RCC 7860 (cell line): ENCODE measurements around the gene NTSR1.

ENCODE experiments used
- DNase-seq: peaks from one replicate; pipeline ENCODE4 v3.0.0-alpha.2; 2015; ENCODE audit warnings: low spot score
- FAIRE-seq: peaks from 2 replicates; lab custom pipeline; 2012; peaks lifted over from hg19 to GRCh38; lab: Jason Lieb, UNC

NTSR1 gene

GRCh38 chr20:62723768-62724450, 15.3 kb downstream of the NTSR1 start:
- no peak for DNase-seq
- FAIRE-seq, result no peak

GRCh38 chr20:62724692-62725595, 16.3 kb downstream of the NTSR1 start:
- FAIRE-seq, result no peak
- no peak for DNase-seq

- FAIRE-seq, result no peak
These were observed 17.1 kb downstream of the NTSR1 start for GRCh38 chr20:62725596-62726268.

GRCh38 chr20:62726276-62726675, 17.6 kb downstream of the NTSR1 start:
- DNase-seq (no peak), FAIRE-seq (no peak)

More at GRCh38 chr20:62725596-62726268, 17.1 kb downstream of the NTSR1 start:
- no peak for DNase-seq

- DNase-seq (no peak), FAIRE-seq (no peak)
These were observed 18.3 kb downstream of the NTSR1 start for GRCh38 chr20:62726716-62727583.

- FAIRE-seq, result no peak
- no peak for DNase-seq
These were observed 19.0 kb downstream of the NTSR1 start for GRCh38 chr20:62727584-62728027.

GRCh38 chr20:62728028-62728780, 19.6 kb downstream of the NTSR1 start:
- DNase-seq (no peak), FAIRE-seq (no peak)

GRCh38 chr20:62728781-62729300, 20.2 kb downstream of the NTSR1 start:
- no peak for FAIRE-seq
- no peak for DNase-seq

GRCh38 chr20:62730481-62730880, 21.8 kb downstream of the NTSR1 start:
- DNase-seq (no peak), FAIRE-seq (no peak)

- FAIRE-seq (no peak), DNase-seq (no peak)
These were observed 23.6 kb downstream of the NTSR1 start for GRCh38 chr20:62732031-62732760.

GRCh38 chr20:62732842-62733525, 24.3 kb downstream of the NTSR1 start:
- DNase-seq (no peak), FAIRE-seq (no peak)

- DNase-seq (no peak), FAIRE-seq (no peak)
These were observed 24.8 kb downstream of the NTSR1 start for GRCh38 chr20:62733526-62733842.

- DNase-seq, result no peak
- FAIRE-seq, result no peak
These were observed 25.3 kb downstream of the NTSR1 start for GRCh38 chr20:62733891-62734290.

- FAIRE-seq, result no peak
- no peak for DNase-seq
These were observed 25.7 kb downstream of the NTSR1 start for GRCh38 chr20:62734326-62734725.

- no peak for FAIRE-seq
- no peak for DNase-seq
These were observed 26.2 kb downstream of the NTSR1 start for GRCh38 chr20:62734881-62735280.

- no peak for DNase-seq
- FAIRE-seq, result no peak
These were observed 26.7 kb downstream of the NTSR1 start for GRCh38 chr20:62735331-62735821.

GRCh38 chr20:62736026-62736406, 27.4 kb downstream of the NTSR1 start:
- DNase-seq (no peak), FAIRE-seq (no peak)

GRCh38 chr20:62736407-62737071, 27.9 kb downstream of the NTSR1 start:
- FAIRE-seq (no peak), DNase-seq (no peak)
